H1 (cell line): ENCODE measurements around the gene ALOX5. TPM values are rescaled to one million over a fixed set of nuclear protein-coding genes. Genes with fewer than 3 reads are reported as not detected.

Experiments used
- CTCF ChIA-PET: fragments of 300-600 bp; sonication (Branson Sonifier 250); formaldehyde crosslinking; loops from one replicate; lab custom pipeline; 2021; ENCODE audit not compliant: partially characterized antibody; lab: Charles Lee
- POLR2A ChIA-PET: fragments of 300-600 bp; sonication (Branson Sonifier 250); formaldehyde crosslinking; loops from one replicate; lab custom pipeline; 2021; ENCODE audit warnings: inconsistent platforms; ENCODE audit not compliant: partially characterized antibody; lab: Charles Lee
- DNase-seq, 2 experiments: peaks; one replicate each; pipeline versions ENCODE4 v3.0.0 to v3.0.0-alpha.2; 2010 to 2022; ENCODE audit warnings: low spot score in 2 of 2, low read depth in 1 of 2, mixed read lengths in 1 of 2
- FAIRE-seq: peaks from 2 replicates; lab custom pipeline; 2011; peaks lifted over from hg19 to GRCh38; lab: Jason Lieb, UNC
- H2AFZ ChIP-seq: 2 replicates; pipeline ENCODE4 v1.8.1; 2012; ENCODE audit warnings: low read length, inconsistent platforms
- H2AK5ac ChIP-seq: 2 replicates; pipeline ENCODE4 v1.6.1; 2013; ENCODE audit warnings: low read depth, low read length
- H2BK120ac ChIP-seq: replicated peaks from 2 replicates; pipeline ENCODE3; 2013; ENCODE audit warnings: low read depth, low read length, inconsistent platforms
- H2BK12ac ChIP-seq: 2 replicates; pipeline ENCODE4 v1.6.1; 2013; ENCODE audit warnings: low read depth, low read length
- H2BK15ac ChIP-seq: 2 replicates; pipeline ENCODE4 v1.6.1; 2013; ENCODE audit warnings: low read length
- H2BK20ac ChIP-seq: 2 replicates; pipeline ENCODE4 v1.6.1; 2013; ENCODE audit warnings: low read length
- H2BK5ac ChIP-seq: 2 replicates; pipeline ENCODE4 v1.6.1; 2013; ENCODE audit warnings: low read depth, low read length
- H3K14ac ChIP-seq: 2 replicates; pipeline ENCODE4 v1.6.1; 2013; ENCODE audit warnings: inconsistent platforms; ENCODE audit not compliant: insufficient read length
- H3K18ac ChIP-seq: 2 replicates; pipeline ENCODE4 v1.6.1; 2013; ENCODE audit warnings: low read length; ENCODE audit errors: extremely low read depth
- H3K23ac ChIP-seq: 2 replicates; pipeline ENCODE4 v1.6.1; 2013; ENCODE audit warnings: inconsistent platforms; ENCODE audit not compliant: insufficient read length
- H3K23me2 ChIP-seq: 2 replicates; pipeline ENCODE4 v1.6.1; 2013; ENCODE audit warnings: low read depth, low read length
- H3K27ac ChIP-seq: 2 replicates; pipeline ENCODE4 v1.6.1; 2011; ENCODE audit warnings: low read depth, low read length, inconsistent platforms
- H3K27me3 ChIP-seq, 4 experiments: replicated peaks in 1 of 4; 1 replicate in 1 of 4; 2 replicates in 3 of 4; pipeline versions ENCODE4 v1.6.1 to v1.8.1; 2011 to 2013; ENCODE audit warnings: low read length in 3 of 4, mild to moderate bottlenecking in 3 of 4, inconsistent platforms in 2 of 4, mixed read lengths in 2 of 4, moderate library complexity in 1 of 4; ENCODE audit not compliant: control insufficient read depth in 3 of 4, insufficient read depth in 3 of 4; ENCODE audit errors: extremely low read depth in 1 of 4
- H3K36me3 ChIP-seq, 4 experiments: 2 replicates each; pipeline versions ENCODE4 v1.6.1 to v1.8.1; 2011 to 2013; ENCODE audit warnings: mild to moderate bottlenecking in 4 of 4, low read length in 3 of 4, moderate library complexity in 2 of 4, control low read depth in 1 of 4, inconsistent platforms in 1 of 4; ENCODE audit not compliant: insufficient read depth in 4 of 4, control insufficient read depth in 2 of 4
- H3K4ac ChIP-seq: replicated peaks from 2 replicates; pipeline ENCODE3; 2013; ENCODE audit warnings: low read length, low read depth, mixed read lengths, inconsistent platforms; ENCODE audit not compliant: insufficient read length
- H3K4me1 ChIP-seq, 4 experiments: replicated peaks in 1 of 4; 1 replicate in 1 of 4; 2 replicates in 3 of 4; pipeline versions ENCODE4 v1.6.1 to v1.8.1; 2011 to 2013; ENCODE audit warnings: low read length in 3 of 4, inconsistent platforms in 2 of 4, mixed read lengths in 1 of 4; ENCODE audit not compliant: insufficient read depth in 4 of 4, control insufficient read depth in 3 of 4
- H3K4me2 ChIP-seq, 2 experiments: 2 replicates each; pipeline versions ENCODE4 v1.6.1 to v1.8.1; 2011 to 2013; ENCODE audit warnings: low read depth in 2 of 2, low read length in 2 of 2, control low read depth in 1 of 2, inconsistent platforms in 1 of 2, mild to moderate bottlenecking in 1 of 2; ENCODE audit not compliant: insufficient read depth in 1 of 2
- H3K4me3 ChIP-seq, 4 experiments: fragments of 200-600, 300-600 bp in 1 of 4; sonication (generic), shearing (Covaris generic), sonication (Bioruptor Twin) in 1 of 4; 2 replicates each; pipeline versions ENCODE4 v1.5.1 to v1.8.1; 2011 to 2016; ENCODE audit warnings: low read length in 4 of 4, low read depth in 3 of 4, control low read depth in 2 of 4, inconsistent platforms in 2 of 4, mild to moderate bottlenecking in 2 of 4, mixed read lengths in 1 of 4, moderate library complexity in 1 of 4; ENCODE audit not compliant: insufficient read depth in 2 of 4; ENCODE audit errors: extremely low read depth in 1 of 4
- H3K56ac ChIP-seq: replicated peaks from 2 replicates; pipeline ENCODE3; 2013; ENCODE audit warnings: low read depth, mild to moderate bottlenecking, mixed read lengths, low read length, inconsistent platforms; ENCODE audit not compliant: insufficient read length
- H3K79me1 ChIP-seq: 2 replicates; pipeline ENCODE4 v1.6.1; 2013; ENCODE audit warnings: low read depth, low read length, control low read depth
- H3K79me2 ChIP-seq, 2 experiments: 2 replicates each; pipeline versions ENCODE4 v1.6.1 to v1.8.1; 2012 to 2013; ENCODE audit warnings: low read length in 2 of 2, mild to moderate bottlenecking in 2 of 2, inconsistent platforms in 1 of 2; ENCODE audit not compliant: insufficient read depth in 2 of 2, control insufficient read depth in 1 of 2
- H3K9ac ChIP-seq, 4 experiments: replicated peaks in 1 of 4; 1 replicate in 1 of 4; 2 replicates in 3 of 4; pipeline versions ENCODE4 v1.6.1 to v1.8.1; 2011 to 2013; ENCODE audit warnings: low read depth in 3 of 4, low read length in 3 of 4, control low read depth in 2 of 4, mild to moderate bottlenecking in 2 of 4, moderate library complexity in 2 of 4, inconsistent platforms in 1 of 4; ENCODE audit errors: extremely low read depth in 1 of 4
- H3K9me3 ChIP-seq, 2 experiments: 2 replicates each; pipeline versions ENCODE4 v1.6.1 to v1.8.1; 2012 to 2013; ENCODE audit warnings: mild to moderate bottlenecking in 2 of 2, moderate library complexity in 2 of 2, control low read depth in 1 of 2, inconsistent platforms in 1 of 2, low read depth in 1 of 2, low read length in 1 of 2, mixed read lengths in 1 of 2; ENCODE audit not compliant: insufficient read depth in 2 of 2
- H4K20me1 ChIP-seq, 2 experiments: replicated peaks in 1 of 2; 2 replicates each; pipeline versions ENCODE3 to v1.8.1; 2011 to 2013; ENCODE audit warnings: inconsistent platforms in 2 of 2, low read length in 2 of 2, mild to moderate bottlenecking in 1 of 2; ENCODE audit not compliant: insufficient read depth in 2 of 2, control insufficient read depth in 1 of 2
- H4K5ac ChIP-seq: 2 replicates; pipeline ENCODE4 v1.6.1; 2013; ENCODE audit warnings: low read length, low read depth, mixed read lengths, inconsistent platforms; ENCODE audit not compliant: insufficient read length
- H4K8ac ChIP-seq: 2 replicates; pipeline ENCODE4 v1.8.0; 2013; ENCODE audit warnings: mild to moderate bottlenecking, moderate library complexity, low read length, inconsistent platforms; ENCODE audit not compliant: insufficient read depth; ENCODE audit errors: extremely low read depth
- H4K91ac ChIP-seq: replicated peaks from 2 replicates; pipeline ENCODE3; 2013; ENCODE audit warnings: low read length, mixed read lengths, inconsistent platforms; ENCODE audit not compliant: insufficient read length
- ATF3 ChIP-seq: IDR thresholded peaks from 2 replicates; pipeline ENCODE4 v1.6.1; 2011; ENCODE audit warnings: low read depth, mild to moderate bottlenecking, low read length; ENCODE audit not compliant: insufficient read depth
- BACH1 ChIP-seq: IDR thresholded peaks from 2 replicates; pipeline ENCODE4 v1.6.1; 2012; ENCODE audit warnings: low read length, improper control_type of control experiment
- WGBS, 2 experiments: shearing (Covaris generic) in 1 of 2; methylation state at CpG; one replicate each; pipeline versions ENCODE4 v1.1.6 to v1.1.7; 2013 to 2015; ENCODE audit warnings: low lambda C conversion rate in 2 of 2, mixed read lengths in 2 of 2, inconsistent platforms in 1 of 2, low coverage in 1 of 2, missing lambda C conversion rate in 1 of 2; ENCODE audit not compliant: insufficient replicate concordance in 2 of 2, insufficient coverage in 1 of 2, insufficient read length in 1 of 2; ENCODE audit errors: extremely low coverage in 1 of 2, missing lambda C conversion rate in 1 of 2; 5-methylcytosine and 5-hydroxymethylcytosine counted together
- polyA plus RNA-seq, 7 experiments: library from polyadenylated mRNA; depleted of rRNA in 3 of 7; stranded (reverse) in 5 of 7; unstranded in 2 of 7; fragments of >200 nt in 5 of 7; fragments of 200-250 nt in 2 of 7; gene quantifications; 1 replicate in 5 of 7; 2 replicates in 1 of 7; 4 replicates in 1 of 7; pipeline versions ENCODE4 v1.2.1 to v1.2.3, GENCODE V29; 2011 to 2013; ENCODE audit warnings: missing spikeins in 2 of 7, mixed read lengths in 2 of 7
- total RNA-seq: library from RNA; stranded (reverse); fragmentation: NEBNext Ultra II Directional; extraction: Animal tissue kit (Norgen Biotek cat#: 25700); gene quantifications from 2 replicates; pipeline ENCODE4 v1.2.1, GENCODE V29; 2021

The ALOX5 gene
- total and polyA plus RNA-seq, 2 of the 8 experiments (the other 6 are each of a cell fraction or from before 2014, with no cell fraction given) = 1.6 to 3.8 TPM

- no peak overlapping the region for H3K18ac ChIP-seq
- no peak overlapping the region for H2AK5ac ChIP-seq
- H3K23ac ChIP-seq = no peak overlapping the region
- peaks cover 0 to 10% (median 7%) of the 10 kb centered on the region in 4 experiments; a peak in 6 of 7 replicates for H3K4me1 ChIP-seq
- H3K4ac ChIP-seq = no peak overlapping the region
- no peaks in the 10 kb centered on the region for H3K9me3 ChIP-seq
- no peaks in the 10 kb centered on the region for H3K79me2 ChIP-seq
- no peak overlapping the region for H2BK120ac ChIP-seq
- no peaks in the 10 kb centered on the region for H4K20me1 ChIP-seq
- H2BK5ac ChIP-seq = no peak overlapping the region
- H3K14ac ChIP-seq = no peak overlapping the region
- no peak overlapping the region for H4K8ac ChIP-seq
- H2BK12ac ChIP-seq = no peak overlapping the region
- H3K27ac ChIP-seq = no peak overlapping the region
- no peaks in the 10 kb centered on the region for H3K79me1 ChIP-seq
- DNase-seq = no peak
- ChIA-PET CTCF (no interaction called here), POLR2A (no interaction called here)
- H2AFZ ChIP-seq = no peak overlapping the region
- TF ChIP-seq ATF3 = no peak
- no peak for TF ChIP-seq BACH1
- H3K4me3 ChIP-seq = no peak overlapping the region
- H3K36me3 ChIP-seq = no peaks in the 10 kb centered on the region
- H3K56ac ChIP-seq = peak overlapping the region; percentile 52
- peaks cover 0 to 7% (median under 1%) of the 10 kb centered on the region in 4 experiments; a peak in 3 of 7 replicates for H3K27me3 ChIP-seq
- no peak overlapping the region for H3K9ac ChIP-seq
- peaks cover 16% of the 10 kb centered on the region; the same call in 1 of the 2 replicates for H3K23me2 ChIP-seq
- no peak overlapping the region for H3K4me2 ChIP-seq
- no peak overlapping the region for H2BK15ac ChIP-seq
- H4K5ac ChIP-seq = no peak overlapping the region
- H2BK20ac ChIP-seq = no peak overlapping the region
- WGBS, 2 experiments = 91 to 100% methylated on average over 1 to 2 of the region's 2 CpGs
- H4K91ac ChIP-seq = no peak overlapping the region
- FAIRE-seq = no peak
Measured at GRCh38 chr10:45416603-45417002, 42.6 kb downstream of the ALOX5 start.
